ENCODE results near the gene AKAP5.

- TF ChIP-seq CTCF (IDR thresholded peaks at IDR 0.05; ENCODE audit: insufficient read depth, low read length, poor library complexity, severe bottlenecking) (no peak), EZH2phosphoT487 (conservative IDR thresholded peaks at IDR 0.05; ENCODE audit: low read length) (no peak)
Measured at GRCh38 chr14:64474041-64474440, 8.7 kb downstream of the AKAP5 start.
